H1 (cell line): Measurements from ENCODE around the gene FGR.

Source experiments
- MAFK ChIP-seq: IDR thresholded peaks from 2 replicates; pipeline ENCODE4 v1.6.1; 2012; ENCODE audit warnings: low read depth, mild to moderate bottlenecking, improper control_type of control experiment, low read length
- POLR2A ChIP-seq, 2 experiments: IDR thresholded peaks; 1 replicate in 1 of 2; 2 replicates in 1 of 2; pipeline ENCODE4 v1.6.1; 2011; ENCODE audit warnings: low read depth in 2 of 2, low read length in 2 of 2, mild to moderate bottlenecking in 2 of 2; ENCODE audit errors: control extremely low read depth in 1 of 2
- POLR2AphosphoS5 ChIP-seq: IDR thresholded peaks from 2 replicates; pipeline ENCODE4 v1.6.1; 2011; ENCODE audit warnings: low read depth, low read length
- TF ChIP-seq, protein P1 (sequence below): IDR thresholded peaks from 2 replicates; pipeline ENCODE4 v1.6.1; 2011; ENCODE audit warnings: low read depth, mild to moderate bottlenecking, low read length; ENCODE audit not compliant: insufficient read depth

DNA sequence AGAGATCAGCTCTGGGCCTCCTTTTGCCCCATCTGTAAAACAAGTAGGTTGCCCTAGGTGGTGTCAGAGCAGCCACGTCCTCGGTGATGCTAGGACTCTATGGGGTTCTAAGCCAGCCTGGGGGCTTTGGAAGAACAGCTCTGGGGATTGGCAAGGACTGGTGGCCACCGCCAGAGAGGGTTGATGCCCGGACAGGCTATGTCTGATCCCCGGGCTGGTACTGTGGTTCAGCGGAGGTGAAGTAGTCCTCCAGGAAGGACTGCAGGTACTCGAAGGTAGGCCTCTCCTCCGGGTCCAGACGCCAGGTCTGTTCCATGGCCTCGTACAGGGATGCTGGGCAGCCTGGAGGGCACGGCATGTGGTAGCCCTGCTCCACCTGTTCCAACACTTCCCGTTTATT is 22.3 kb downstream of the FGR start:
- TF ChIP-seq MAFK = no peak
- TF ChIP-seq POLR2AphosphoS5 = no peak
- TF ChIP-seq, protein P1, sequence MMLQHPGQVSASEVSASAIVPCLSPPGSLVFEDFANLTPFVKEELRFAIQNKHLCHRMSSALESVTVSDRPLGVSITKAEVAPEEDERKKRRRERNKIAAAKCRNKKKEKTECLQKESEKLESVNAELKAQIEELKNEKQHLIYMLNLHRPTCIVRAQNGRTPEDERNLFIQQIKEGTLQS = no peak
- no peak for TF ChIP-seq POLR2A (IDR thresholded peaks at IDR 0.05; ENCODE audit: control extremely low read depth in 1 of 2, low read depth in 2 of 2, low read length in 2 of 2)
